Measurements from ENCODE around the gene ZNF496.
A peak's percentile ranks its signal among the peaks of the same experiment; 100 is the strongest.
"Not testable (repeated sequence)": the region's sequence is repeated elsewhere in the genome, so short reads cannot be mapped to it uniquely, and the experiment has no call there.

Gene ZNF496

DNA sequence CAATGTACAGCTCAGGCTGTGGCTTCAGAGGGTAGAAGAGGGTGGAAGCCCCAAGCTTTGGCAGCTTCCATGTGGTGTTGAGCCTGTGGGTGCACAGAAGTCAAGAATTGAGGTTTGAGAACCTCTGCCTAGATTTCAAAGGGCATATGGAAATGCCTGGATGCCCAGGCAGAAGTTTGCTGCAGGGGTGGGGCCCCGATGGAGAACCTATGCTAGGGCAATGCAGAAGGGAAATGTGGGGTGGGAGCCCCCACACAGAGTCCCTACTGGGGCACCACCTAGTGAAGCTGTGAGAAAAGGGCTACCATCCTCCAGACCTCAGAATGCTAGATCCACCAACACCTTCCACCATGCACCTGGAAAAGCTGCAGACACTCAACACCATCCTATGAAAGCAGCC, 34.7 kb upstream of the ZNF496 start:
- not testable (repeated sequence) for ATAC-seq (ENCODE audit: low read depth); H3K36me3 Mint-ChIP-seq; DNase-seq (ENCODE audit: low spot score in 2 of 2); H3K4me1 Mint-ChIP-seq; H3K27ac Mint-ChIP-seq; H3K4me3 Mint-ChIP-seq; H3K9me3 Mint-ChIP-seq
- peaks cover 11% of the 10 kb centered on the region for H3K27me3 Mint-ChIP-seq

DNA sequence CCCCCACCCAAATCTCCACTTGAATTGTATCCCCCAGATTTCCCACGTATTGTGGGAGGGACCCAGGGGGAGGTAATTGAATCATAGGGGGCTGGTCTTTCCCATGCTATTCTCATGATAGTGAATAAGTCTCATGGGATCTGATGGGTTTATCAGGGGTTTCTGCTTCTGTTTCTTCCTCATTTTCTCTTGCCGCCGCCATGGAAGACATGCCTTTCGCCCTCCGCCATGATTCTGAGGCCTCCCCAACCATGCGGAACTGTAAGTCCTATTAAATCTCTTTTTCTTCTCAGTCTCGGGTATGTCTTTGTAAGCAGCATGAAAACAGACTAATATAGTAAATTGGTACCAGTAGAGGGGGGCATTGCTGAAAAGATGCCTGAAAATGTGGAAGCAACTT, 33.4 kb upstream of the ZNF496 start:
- no peak for ATAC-seq (ENCODE audit: low read depth)
- H3K27ac Mint-ChIP-seq = no peak overlapping the region
- no peak for DNase-seq (ENCODE audit: low spot score in 2 of 2)

GRCh38 chr1:247363000-247363399, 31.3 kb upstream of the ZNF496 start:
- not testable (repeated sequence) for DNase-seq (ENCODE audit: low spot score in 2 of 2); H3K9me3 Mint-ChIP-seq; H3K4me1 Mint-ChIP-seq; H3K36me3 Mint-ChIP-seq; H3K4me3 Mint-ChIP-seq; H3K27ac Mint-ChIP-seq; ATAC-seq (ENCODE audit: low read depth)
- H3K27me3 Mint-ChIP-seq = peaks cover 14% of the 10 kb centered on the region

More for the DNA sequence above, 33.4 kb upstream of the ZNF496 start:
- Mint-ChIP-seq H3K27me3 (peaks cover 9% of the 10 kb centered on the region), H3K9me3 (peaks cover 3% of the 10 kb centered on the region), H3K36me3 (peaks cover 3% of the 10 kb centered on the region), H3K4me1 (peaks cover 2% of the 10 kb centered on the region), H3K4me3 (no peak overlapping the region)

- DNase-seq (ENCODE audit: low spot score in 2 of 2) (no peak), ATAC-seq (ENCODE audit: low read depth) (no peak)
- Mint-ChIP-seq H3K9me3 (peaks cover 3% of the 10 kb centered on the region), H3K4me1 (peaks cover 5% of the 10 kb centered on the region), H3K27ac (no peak overlapping the region), H3K27me3 (peaks cover 15% of the 10 kb centered on the region), H3K36me3 (peaks cover 3% of the 10 kb centered on the region), H3K4me3 (no peak overlapping the region)
Measured at GRCh38 chr1:247362153-247362552, 30.5 kb upstream of the ZNF496 start.

GRCh38 chr1:247360991-247361731, 29.5 kb upstream of the ZNF496 start:
- peaks cover 16% of the 10 kb centered on the region for H3K27me3 Mint-ChIP-seq
- peaks cover 5% of the 10 kb centered on the region for H3K4me1 Mint-ChIP-seq

DNA sequence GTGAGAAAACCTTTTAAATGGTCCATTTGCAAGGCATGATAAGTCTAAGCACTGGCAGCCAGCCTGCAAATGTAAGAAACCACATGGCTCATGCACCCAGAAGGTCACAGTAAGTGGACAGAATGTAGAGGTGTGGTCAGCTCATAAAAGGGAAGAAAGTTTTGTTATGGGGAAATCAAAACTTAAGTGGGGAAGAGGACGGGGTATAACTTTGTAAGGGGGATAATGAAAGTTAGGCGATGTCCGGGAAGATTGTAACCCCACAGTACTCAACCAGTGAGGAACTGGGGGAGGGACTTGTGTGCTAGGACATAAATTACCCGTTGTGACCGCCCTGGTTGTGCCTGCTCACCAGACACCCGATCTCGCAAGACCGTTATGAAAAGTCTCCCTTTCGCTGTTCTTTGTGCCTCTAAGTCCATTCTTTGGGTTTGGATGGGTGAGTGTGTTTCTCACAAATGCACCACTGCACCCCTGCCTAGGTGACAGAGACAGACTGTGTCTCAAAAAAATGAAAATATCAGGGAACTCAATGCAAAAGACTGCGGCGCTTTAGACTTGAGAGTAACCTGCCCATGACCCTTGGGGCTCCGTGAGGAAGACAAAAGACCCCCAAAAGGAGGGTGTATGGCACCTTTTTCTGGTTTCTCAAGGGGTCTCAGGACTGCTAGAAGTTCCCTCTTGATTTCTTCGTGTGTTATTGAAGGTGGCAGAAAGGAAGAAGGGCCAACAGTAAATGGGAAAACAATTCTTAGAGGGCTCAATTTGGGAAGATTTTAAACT, 28.6 kb upstream of the ZNF496 start:
- Mint-ChIP-seq H3K4me1 (peaks cover 5% of the 10 kb centered on the region), H3K9me3 (peaks cover 3% of the 10 kb centered on the region), H3K27me3 (peaks cover 18% of the 10 kb centered on the region), H3K4me3 (no peak overlapping the region), H3K36me3 (no peaks in the 10 kb centered on the region), H3K27ac (no peak overlapping the region)
- DNase-seq (ENCODE audit: low spot score in 2 of 2) (no peak), ATAC-seq (ENCODE audit: low read depth) (no peak)

More at GRCh38 chr1:247360991-247361731, 29.5 kb upstream of the ZNF496 start:
- Mint-ChIP-seq H3K36me3 (peaks cover 3% of the 10 kb centered on the region), H3K27ac (no peak overlapping the region), H3K4me3 (no peak overlapping the region), H3K9me3 (peaks cover 3% of the 10 kb centered on the region)
- DNase-seq (ENCODE audit: low spot score in 2 of 2) (no peak), ATAC-seq (ENCODE audit: low read depth) (no peak)

DNA sequence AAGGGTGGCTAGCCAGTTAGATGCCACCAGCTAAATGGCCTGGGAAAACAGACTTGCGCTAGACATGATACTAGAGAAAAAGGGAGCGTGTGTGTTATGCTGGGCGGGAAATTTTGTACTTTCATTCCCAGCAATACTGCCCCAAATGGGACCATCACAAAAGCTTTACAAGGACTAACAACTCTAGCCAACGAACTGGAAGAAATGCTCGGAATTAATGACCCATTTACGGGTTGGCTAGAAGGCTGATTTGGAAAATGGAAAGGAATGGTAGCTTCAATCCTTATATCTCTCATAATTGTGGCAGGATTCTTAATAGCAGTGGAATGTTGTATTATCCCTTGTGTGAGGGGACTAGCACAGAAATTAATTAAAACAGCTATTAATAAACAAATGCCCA, 27.9 kb upstream of the ZNF496 start:
- Mint-ChIP-seq H3K27ac (no peak overlapping the region), H3K36me3 (no peaks in the 10 kb centered on the region), H3K4me1 (peaks cover 5% of the 10 kb centered on the region), H3K27me3 (peaks cover 15% of the 10 kb centered on the region), H3K4me3 (no peak overlapping the region), H3K9me3 (no peaks in the 10 kb centered on the region)
- ATAC-seq (ENCODE audit: low read depth) (no peak), DNase-seq (ENCODE audit: low spot score in 2 of 2) (no peak)

DNA sequence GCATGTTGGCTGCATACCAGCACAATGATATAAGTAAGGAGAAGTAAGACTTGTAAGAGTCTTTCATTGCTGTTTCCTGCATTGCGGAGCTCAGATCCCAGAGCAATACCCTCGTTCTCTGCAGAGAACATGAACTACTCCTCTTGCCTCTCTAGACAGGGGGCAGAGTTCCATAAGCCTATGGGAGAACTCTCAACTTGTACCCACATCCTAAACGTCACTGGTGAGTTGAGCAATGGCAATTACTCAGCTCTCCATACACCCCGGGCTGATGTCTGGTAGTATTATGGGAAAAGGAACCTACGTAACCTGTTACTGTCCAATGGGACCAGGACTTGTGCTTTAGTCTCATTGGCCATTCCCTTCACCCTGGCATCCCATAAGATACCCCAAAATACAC, 27.3 kb upstream of the ZNF496 start:
- Mint-ChIP-seq H3K36me3 (no peaks in the 10 kb centered on the region), H3K4me1 (peaks cover 5% of the 10 kb centered on the region), H3K9me3 (no peaks in the 10 kb centered on the region), H3K27ac (no peak overlapping the region), H3K4me3 (no peak overlapping the region), H3K27me3 (peaks cover 15% of the 10 kb centered on the region)
- DNase-seq (ENCODE audit: low spot score in 2 of 2) (no peak), ATAC-seq (ENCODE audit: low read depth) (no peak)

- Mint-ChIP-seq H3K9me3 (no peaks in the 10 kb centered on the region), H3K27ac (no peak overlapping the region), H3K27me3 (peaks cover 12% of the 10 kb centered on the region), H3K4me3 (no peak overlapping the region), H3K4me1 (peaks cover 5% of the 10 kb centered on the region), H3K36me3 (no peaks in the 10 kb centered on the region)
- DNase-seq (ENCODE audit: low spot score in 2 of 2) (no peak), ATAC-seq (ENCODE audit: low read depth) (peak; percentile 46)
Measured at GRCh38 chr1:247357781-247358211, 26.1 kb upstream of the ZNF496 start.

DNA sequence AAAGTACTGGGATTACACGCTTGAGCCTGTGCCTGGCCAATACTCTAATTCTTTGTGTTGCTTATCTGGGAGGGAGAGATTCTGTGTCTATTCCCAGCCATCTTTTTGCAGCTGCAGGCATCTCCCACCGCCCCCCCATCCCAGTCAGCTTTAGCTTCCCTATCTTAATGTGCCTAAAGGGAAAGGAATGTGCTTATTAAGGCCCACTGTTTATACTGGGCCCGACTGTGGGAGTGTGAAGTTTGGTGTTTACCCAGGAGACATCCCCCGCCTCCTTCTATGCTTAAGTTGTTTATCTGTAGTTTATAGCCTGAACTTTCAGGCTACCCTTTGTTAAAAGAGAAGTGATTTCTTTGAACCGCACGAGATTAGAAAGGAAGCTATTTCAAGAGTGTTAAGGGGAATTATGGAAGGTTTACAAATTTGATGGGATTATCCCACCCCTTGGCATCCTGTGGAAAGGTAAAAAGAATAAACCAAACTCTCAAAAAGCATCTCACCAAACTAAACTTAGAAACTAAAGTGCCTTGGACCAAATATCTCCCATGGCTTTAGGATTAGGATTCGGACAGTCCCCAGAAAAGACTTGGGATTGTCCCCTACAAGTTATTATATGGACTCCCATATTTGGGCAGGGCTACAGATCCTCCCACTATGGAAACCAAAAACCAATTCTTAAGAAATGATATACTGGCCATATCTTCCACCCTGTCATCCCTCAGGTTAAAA, 25.5 kb upstream of the ZNF496 start:
- Mint-ChIP-seq H3K27me3 (peaks cover 13% of the 10 kb centered on the region), H3K36me3 (no peaks in the 10 kb centered on the region), H3K4me1 (peaks cover 5% of the 10 kb centered on the region), H3K9me3 (no peaks in the 10 kb centered on the region), H3K4me3 (no peak overlapping the region), H3K27ac (no peak overlapping the region)
- ATAC-seq (ENCODE audit: low read depth) (no peak), DNase-seq (ENCODE audit: low spot score in 2 of 2) (no peak)

- not testable (repeated sequence) for H3K27ac Mint-ChIP-seq
Measured at GRCh38 chr1:247355160-247355559, 23.5 kb upstream of the ZNF496 start.

GRCh38 chr1:247352175-247352574, 20.5 kb upstream of the ZNF496 start:
- no peaks in the 10 kb centered on the region for H3K36me3 Mint-ChIP-seq
- no peak overlapping the region for H3K27ac Mint-ChIP-seq
- DNase-seq (ENCODE audit: low spot score in 2 of 2) (no peak), ATAC-seq (ENCODE audit: low read depth) (no peak)
- no peaks in the 10 kb centered on the region for H3K4me1 Mint-ChIP-seq
- no peak overlapping the region for H3K4me3 Mint-ChIP-seq
- H3K27me3 Mint-ChIP-seq = peaks cover 12% of the 10 kb centered on the region
- no peaks in the 10 kb centered on the region for H3K9me3 Mint-ChIP-seq

More at GRCh38 chr1:247355160-247355559, 23.5 kb upstream of the ZNF496 start:
- ATAC-seq (ENCODE audit: low read depth); H3K9me3 Mint-ChIP-seq; H3K4me1 Mint-ChIP-seq; DNase-seq (ENCODE audit: low spot score in 2 of 2); H3K36me3 Mint-ChIP-seq; H3K4me3 Mint-ChIP-seq: not testable (repeated sequence)
- peaks cover 16% of the 10 kb centered on the region for H3K27me3 Mint-ChIP-seq

- Mint-ChIP-seq H3K4me1 (no peaks in the 10 kb centered on the region), H3K27ac (no peak overlapping the region), H3K4me3 (no peak overlapping the region), H3K36me3 (no peaks in the 10 kb centered on the region), H3K27me3 (peaks cover 9% of the 10 kb centered on the region), H3K9me3 (no peaks in the 10 kb centered on the region)
- no peak for ATAC-seq (ENCODE audit: low read depth)
- DNase-seq (ENCODE audit: low spot score in 2 of 2) = no peak
Measured at GRCh38 chr1:247350587-247350986, 18.9 kb upstream of the ZNF496 start.
